Uterus (tissue), 4 donors: ENCODE data around the gene SFTPB. TPM values are rescaled to one million over a fixed set of nuclear protein-coding genes. Genes with fewer than 3 reads are reported as not detected.

Source experiments
- DNase-seq, 2 donors: peaks; one replicate each; pipeline ENCODE4 v3.0.0-alpha.2; 2019 to 2020
- H3K27ac ChIP-seq, 2 donors: fragments of 200-600 bp; sonication (generic); 1 replicate in 1 of 2; 2 replicates in 1 of 2; pipeline ENCODE4 v1.5.1; 2016 to 2018
- H3K27me3 ChIP-seq, 2 donors: fragments of 200-600 bp; sonication (generic); one replicate each; pipeline ENCODE4 v1.5.1; 2018 to 2019; ENCODE audit warnings: control low read depth in 1 of 2
- H3K36me3 ChIP-seq, 2 donors: fragments of 200-600 bp; sonication (generic); one replicate each; pipeline ENCODE4 v1.5.1; 2019; ENCODE audit warnings: control low read depth in 1 of 2
- H3K4me1 ChIP-seq, 2 donors: fragments of 200-600 bp; sonication (generic); one replicate each; pipeline ENCODE4 v1.5.1; 2018 to 2019; ENCODE audit warnings: control low read depth in 1 of 2
- H3K4me3 ChIP-seq, 2 donors: fragments of 200-600 bp; sonication (generic); 1 replicate in 1 of 2; 2 replicates in 1 of 2; pipeline ENCODE4 v1.5.1; 2018 to 2019; ENCODE audit warnings: mild to moderate bottlenecking in 1 of 2
- H3K9me3 ChIP-seq, 2 donors: fragments of 200-600 bp; sonication (generic); one replicate each; pipeline ENCODE4 v1.5.1; 2019; ENCODE audit warnings: control low read depth in 1 of 2
- CTCF ChIP-seq, 4 experiments: fragments of 200-600 bp in 2 of 4; fragments of 450-650 bp in 2 of 4; sonication (generic) in 2 of 4; IDR thresholded peaks; one replicate each; pipeline ENCODE4 v1.5.1; 2016 to 2019; ENCODE audit warnings: antibody characterized with exemption in 4 of 4, mild to moderate bottlenecking in 2 of 4, moderate library complexity in 1 of 4
- POLR2A ChIP-seq, 2 donors: fragments of 450-650 bp; IDR thresholded peaks; one replicate each; pipeline ENCODE4 v1.6.1; 2016; ENCODE audit warnings: antibody characterized with exemption in 2 of 2, mild to moderate bottlenecking in 1 of 2, moderate library complexity in 1 of 2
- intact Hi-C: fragments of 100-400 bp; cut with DNase I; formaldehyde crosslinking; loops from one replicate; pipeline ENCODE4 v1.15.1; 2023; ENCODE audit warnings: low total_unique reads
- total RNA-seq, 4 donors: library from RNA; depleted of rRNA in 3 of 4; stranded (reverse); fragments of >200 nt in 3 of 4; gene quantifications; one replicate each; pipeline versions ENCODE4 v1.1.0 to v1.2.4, GENCODE V29; 2014 to 2023
- donor health status: DM: yes; HTN: yes; CAD: no.

Gene SFTPB
- total RNA-seq, 4 donors from 2014 or later, result 1.4 TPM; not detected in 3

GRCh38 chr2:85669549-85669948 lies 1.6 kb upstream of the SFTPB start:
- no peak overlapping the region for H3K27ac ChIP-seq
- no peak for DNase-seq
- H3K9me3 ChIP-seq, result no peaks in the 10 kb centered on the region
- H3K27me3 ChIP-seq, result no peaks in the 10 kb centered on the region
- H3K4me3 ChIP-seq, result no peak overlapping the region
- no peak for TF ChIP-seq POLR2A (IDR thresholded peaks at IDR 0.05)
- no peak for TF ChIP-seq CTCF (IDR thresholded peaks at IDR 0.05)
- H3K4me1 ChIP-seq, result no peaks in the 10 kb centered on the region
- intact Hi-C loops, result no loop called here
- no peaks in the 10 kb centered on the region for H3K36me3 ChIP-seq

GRCh38 chr2:85668857-85669142 lies 801 bp upstream of the SFTPB start:
- H3K9me3 ChIP-seq, result no peaks in the 10 kb centered on the region
- H3K27me3 ChIP-seq, result no peaks in the 10 kb centered on the region
- no peak for DNase-seq
- TF ChIP-seq CTCF (IDR thresholded peaks at IDR 0.05) (no peak), POLR2A (IDR thresholded peaks at IDR 0.05) (no peak)
- H3K36me3 ChIP-seq, result no peaks in the 10 kb centered on the region
- H3K4me3 ChIP-seq, result no peak overlapping the region
- H3K4me1 ChIP-seq, result no peaks in the 10 kb centered on the region
- intact Hi-C loops, result no loop called here
- no peak overlapping the region for H3K27ac ChIP-seq

- Histone ChIP-seq H3K9me3 (no peaks in the 10 kb centered on the region), H3K36me3 (no peaks in the 10 kb centered on the region), H3K27me3 (no peaks in the 10 kb centered on the region), H3K27ac (no peak overlapping the region), H3K4me1 (no peaks in the 10 kb centered on the region), H3K4me3 (no peak overlapping the region)
- no peak for TF ChIP-seq CTCF (IDR thresholded peaks at IDR 0.05)
- no peak for TF ChIP-seq POLR2A (IDR thresholded peaks at IDR 0.05)
- intact Hi-C loops, result no loop called here
- DNase-seq, result no peak
These were observed 414 bp downstream of the SFTPB start for GRCh38 chr2:85667561-85668008.

GRCh38 chr2:85666435-85667316 lies 1.3 kb downstream of the SFTPB start:
- Histone ChIP-seq H3K36me3 (no peaks in the 10 kb centered on the region), H3K27me3 (no peaks in the 10 kb centered on the region), H3K9me3 (no peaks in the 10 kb centered on the region), H3K27ac (no peak overlapping the region), H3K4me1 (no peaks in the 10 kb centered on the region), H3K4me3 (no peak overlapping the region)
- DNase-seq, result no peak
- intact Hi-C loops, result no loop called here
- TF ChIP-seq CTCF (IDR thresholded peaks at IDR 0.05) (no peak), POLR2A (IDR thresholded peaks at IDR 0.05) (no peak)

- no peak for DNase-seq
These were observed 2.0 kb downstream of the SFTPB start for GRCh38 chr2:85666016-85666415.

More at GRCh38 chr2:85666016-85666415, 2.0 kb downstream of the SFTPB start:
- Histone ChIP-seq H3K4me1 (no peaks in the 10 kb centered on the region), H3K4me3 (no peak overlapping the region), H3K36me3 (no peaks in the 10 kb centered on the region), H3K9me3 (no peaks in the 10 kb centered on the region), H3K27ac (no peak overlapping the region), H3K27me3 (no peaks in the 10 kb centered on the region)
- intact Hi-C loops, result no loop called here
- TF ChIP-seq POLR2A (IDR thresholded peaks at IDR 0.05) (no peak), CTCF (IDR thresholded peaks at IDR 0.05) (no peak)
